ENCODE data around the gene ARMH4. TPM values are rescaled to one million over a fixed set of nuclear protein-coding genes. Genes with fewer than 3 reads are reported as not detected.
A peak's percentile ranks its signal among the peaks of the same experiment; 100 is the strongest.

The ARMH4 gene
- total and polyA plus RNA-seq, 9 donors, result 4.6 to 22.5 (median 16.5) TPM

DNA sequence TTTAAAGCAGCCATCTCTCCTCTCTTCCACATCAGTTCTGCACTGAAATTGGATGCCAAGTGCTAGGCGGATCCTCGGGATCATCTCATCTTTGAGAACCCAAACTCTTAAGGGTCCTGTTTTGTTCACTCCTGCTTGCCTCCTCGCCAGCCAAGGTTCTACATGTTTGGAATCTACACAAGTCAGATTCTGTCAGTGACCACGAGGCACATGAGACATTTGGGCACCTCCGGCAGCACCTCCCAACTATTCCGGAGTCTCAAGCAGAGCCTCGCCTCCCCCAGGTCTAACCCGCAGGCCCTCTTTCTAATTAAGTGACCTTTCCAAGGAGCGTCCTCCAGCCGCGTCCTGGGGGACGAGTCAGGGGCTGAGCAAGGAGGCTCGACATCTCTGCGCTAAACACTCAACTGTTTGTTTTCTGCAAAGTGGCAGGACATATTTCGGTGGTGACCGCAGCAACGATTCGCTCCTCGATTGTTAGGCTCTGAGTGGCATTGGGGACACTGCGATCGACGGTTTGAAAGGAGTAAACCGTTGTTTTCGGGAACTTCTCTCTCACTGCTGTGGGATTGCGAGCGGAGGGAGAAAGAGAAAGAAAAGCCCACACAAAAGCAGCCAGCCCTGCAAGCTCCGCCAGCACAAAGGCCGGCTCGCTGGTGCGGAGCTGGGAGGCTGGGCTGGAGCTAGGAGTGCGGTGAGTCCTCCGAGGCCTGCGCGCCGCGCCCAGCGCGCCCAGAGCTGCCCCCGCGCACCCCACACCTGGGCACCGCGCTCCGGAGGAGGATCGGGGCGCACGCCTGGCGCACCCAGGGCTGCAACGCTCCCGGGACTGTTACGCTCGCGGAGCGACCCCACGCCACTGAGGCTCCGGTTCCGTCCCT is 640 bp downstream of the ARMH4 start:
- TF ChIP-seq, protein P1, sequence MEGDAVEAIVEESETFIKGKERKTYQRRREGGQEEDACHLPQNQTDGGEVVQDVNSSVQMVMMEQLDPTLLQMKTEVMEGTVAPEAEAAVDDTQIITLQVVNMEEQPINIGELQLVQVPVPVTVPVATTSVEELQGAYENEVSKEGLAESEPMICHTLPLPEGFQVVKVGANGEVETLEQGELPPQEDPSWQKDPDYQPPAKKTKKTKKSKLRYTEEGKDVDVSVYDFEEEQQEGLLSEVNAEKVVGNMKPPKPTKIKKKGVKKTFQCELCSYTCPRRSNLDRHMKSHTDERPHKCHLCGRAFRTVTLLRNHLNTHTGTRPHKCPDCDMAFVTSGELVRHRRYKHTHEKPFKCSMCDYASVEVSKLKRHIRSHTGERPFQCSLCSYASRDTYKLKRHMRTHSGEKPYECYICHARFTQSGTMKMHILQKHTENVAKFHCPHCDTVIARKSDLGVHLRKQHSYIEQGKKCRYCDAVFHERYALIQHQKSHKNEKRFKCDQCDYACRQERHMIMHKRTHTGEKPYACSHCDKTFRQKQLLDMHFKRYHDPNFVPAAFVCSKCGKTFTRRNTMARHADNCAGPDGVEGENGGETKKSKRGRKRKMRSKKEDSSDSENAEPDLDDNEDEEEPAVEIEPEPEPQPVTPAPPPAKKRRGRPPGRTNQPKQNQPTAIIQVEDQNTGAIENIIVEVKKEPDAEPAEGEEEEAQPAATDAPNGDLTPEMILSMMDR (IDR thresholded peaks at IDR 0.05), result no peak
- no peak for TF ChIP-seq EP300 (IDR thresholded peaks at IDR 0.05)
- H3K4me1 ChIP-seq (ENCODE audit: insufficient read depth), result peaks cover 2% of the 10 kb centered on the region
- intact Hi-C loops (cut with DNase I), result no loop called here
- H3K4me3 ChIP-seq, result peak overlapping the region; percentile 91
- WGBS, 3 donors, result 0 to 1% (median 1%) methylated on average over 38 to 56 of the region's 56 CpGs
- H3K36me3 ChIP-seq, result no peaks in the 10 kb centered on the region
- H3K9me3 ChIP-seq, result no peaks in the 10 kb centered on the region
- peak overlapping the region; percentile 38 to 73 for H3K27ac ChIP-seq
- DNase-seq, result peak in 4 of 5 donors; percentile 21 to 57 (median 28)
- no peaks in the 10 kb centered on the region for H3K27me3 ChIP-seq

DNA sequence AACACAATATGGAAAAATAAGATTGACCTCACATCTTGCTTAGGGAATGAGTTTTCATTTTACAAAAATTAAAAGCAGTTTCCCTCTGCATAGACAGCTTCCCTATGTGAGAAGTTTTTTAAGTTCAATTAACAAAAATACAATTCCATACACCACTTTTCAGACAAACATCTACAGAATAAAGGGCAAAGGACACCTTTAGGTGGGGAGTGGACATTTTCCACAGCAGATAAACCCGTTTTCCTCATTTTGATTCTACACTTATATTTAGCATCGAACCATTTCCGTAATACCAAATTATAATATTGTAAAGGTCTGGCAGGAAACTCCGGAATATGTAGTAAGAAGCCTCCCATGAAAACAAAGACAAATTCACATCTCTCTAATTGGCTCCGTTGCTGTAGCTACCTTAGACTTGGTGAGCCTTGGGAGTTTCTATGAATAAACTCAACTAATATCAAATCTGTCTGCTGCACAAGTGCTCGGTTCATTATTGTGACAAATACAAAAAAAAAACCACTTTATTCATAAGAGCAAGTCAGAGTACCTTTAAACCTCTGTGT is 1.7 kb downstream of the ARMH4 start:
- no peak for DNase-seq
- H3K4me3 ChIP-seq, result no peak overlapping the region
- TF ChIP-seq, protein P1 (IDR thresholded peaks at IDR 0.05), result no peak
- TF ChIP-seq EP300 (IDR thresholded peaks at IDR 0.05) (no peak), POLR2A (IDR thresholded peaks at IDR 0.05) (no peak)
- H3K4me1 ChIP-seq (ENCODE audit: insufficient read depth), result peaks cover 2% of the 10 kb centered on the region
- H3K9me3 ChIP-seq, result no peaks in the 10 kb centered on the region
- no peaks in the 10 kb centered on the region for H3K36me3 ChIP-seq
- no peak overlapping the region for H3K27ac ChIP-seq
- WGBS, 3 donors, result 86 to 91% (median 90%) methylated on average over 6 of the region's 6 CpGs
- intact Hi-C loops (cut with DNase I), result no loop called here
- no peaks in the 10 kb centered on the region for H3K27me3 ChIP-seq

DNA sequence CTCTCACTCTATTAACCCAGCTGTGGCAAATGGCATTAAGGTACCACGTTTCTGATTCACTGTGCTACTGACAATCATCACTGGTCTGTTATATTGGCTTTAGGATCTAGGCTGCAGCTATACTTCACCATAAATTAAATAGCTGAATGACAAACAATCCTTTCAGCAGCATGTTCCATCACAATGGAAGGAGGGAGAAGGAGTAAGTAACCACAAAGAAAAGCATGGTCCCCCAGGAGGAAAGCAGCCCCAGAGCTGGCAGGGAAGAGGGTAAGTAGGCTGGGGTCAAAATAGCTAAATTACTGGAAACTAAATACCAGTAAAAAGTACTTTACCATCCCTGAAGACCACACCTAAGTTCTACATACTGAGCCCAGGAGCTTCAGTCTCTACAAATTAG is 2.8 kb downstream of the ARMH4 start:
- Histone ChIP-seq H3K4me3 (no peak overlapping the region), H3K9me3 (no peaks in the 10 kb centered on the region), H3K27me3 (no peaks in the 10 kb centered on the region), H3K27ac (no peak overlapping the region), H3K4me1 (ENCODE audit: insufficient read depth) (peaks cover 2% of the 10 kb centered on the region), H3K36me3 (no peaks in the 10 kb centered on the region)
- DNase-seq, result no peak
- TF ChIP-seq POLR2A (IDR thresholded peaks at IDR 0.05) (no peak), EP300 (IDR thresholded peaks at IDR 0.05) (no peak)
- TF ChIP-seq, protein P1 (IDR thresholded peaks at IDR 0.05), result no peak
- WGBS, 3 donors, result 85 to 96% (median 89%) methylated on average over 1 of the region's 1 CpG
- intact Hi-C loops (cut with DNase I), result no loop called here

DNA sequence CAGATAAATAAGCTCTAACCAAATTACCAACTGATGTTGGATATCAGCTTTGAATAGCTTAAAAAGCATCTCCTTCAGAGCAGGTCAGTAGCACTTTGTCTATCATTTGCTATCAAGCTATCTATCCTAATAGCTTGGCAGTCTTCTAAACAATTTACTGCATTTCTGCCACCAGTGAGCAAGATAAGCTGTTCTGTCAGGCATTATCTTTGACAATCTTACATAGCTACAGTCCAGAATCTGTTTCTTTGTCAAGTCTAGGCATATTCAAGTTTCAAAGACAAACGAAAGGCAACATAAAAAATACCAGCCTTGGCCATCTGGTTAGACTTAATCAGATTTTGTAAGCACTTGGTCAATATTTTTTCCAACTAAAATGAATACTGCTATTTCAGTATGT is 5.6 kb downstream of the ARMH4 start:
- H3K4me1 ChIP-seq (ENCODE audit: insufficient read depth), result peaks cover 2% of the 10 kb centered on the region
- H3K9me3 ChIP-seq, result no peaks in the 10 kb centered on the region
- no peaks in the 10 kb centered on the region for H3K27me3 ChIP-seq
- H3K36me3 ChIP-seq, result no peaks in the 10 kb centered on the region
- intact Hi-C loops (cut with DNase I), result no loop called here
- 72 to 76% (median 73%) methylated on average over 1 of the region's 1 CpG for WGBS, 3 donors
- TF ChIP-seq EP300 (IDR thresholded peaks at IDR 0.05) (no peak), POLR2A (IDR thresholded peaks at IDR 0.05) (no peak)
- TF ChIP-seq, protein P1 (IDR thresholded peaks at IDR 0.05), result no peak
- no peak overlapping the region for H3K4me3 ChIP-seq
- no peak overlapping the region for H3K27ac ChIP-seq
- DNase-seq, result no peak

Measured in ovary (tissue), 9 donors.